ENCODE measurements around the gene BACH2.
"Not testable (repeated sequence)": the region's sequence is repeated elsewhere in the genome, so short reads cannot be mapped to it uniquely, and the experiment has no call there.

Gene BACH2

DNA sequence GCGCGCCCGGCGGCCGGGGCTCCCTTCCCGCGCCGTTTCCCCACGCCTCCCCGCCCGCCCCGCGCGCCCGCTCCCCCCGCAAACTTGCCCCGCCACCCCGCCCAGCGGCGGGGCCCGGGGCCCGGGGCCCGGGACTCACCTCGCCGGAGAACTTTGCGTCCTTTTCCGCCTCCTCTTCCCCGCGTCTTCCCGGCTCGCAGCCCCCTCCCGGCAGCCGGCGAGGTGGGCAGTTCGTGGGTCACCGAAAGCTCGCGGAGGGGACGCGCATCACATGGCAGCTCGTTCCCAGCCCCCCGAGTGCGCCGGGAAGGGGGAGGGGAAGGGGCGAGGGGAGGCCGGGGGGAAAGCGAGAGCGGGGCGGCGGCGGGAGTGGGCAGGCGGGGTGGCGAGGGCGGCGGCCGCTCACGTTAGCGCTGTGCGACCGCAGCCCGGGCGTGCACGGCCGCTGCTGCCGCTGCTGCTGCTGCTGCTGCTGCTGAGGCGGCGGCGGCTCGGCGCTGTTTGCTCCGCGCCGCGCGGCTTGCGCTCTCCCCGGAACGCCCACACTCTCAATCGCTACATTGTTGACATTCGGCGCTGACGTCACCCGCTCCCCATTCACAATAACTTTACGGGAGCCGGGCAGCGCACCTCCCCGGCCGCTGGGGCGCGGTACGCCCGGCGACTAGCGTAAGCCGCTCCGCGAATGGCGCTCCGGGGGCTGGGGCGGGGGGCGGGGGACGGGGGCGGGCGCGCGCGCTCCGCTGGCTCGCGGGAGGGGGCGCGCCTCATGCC lies at the start of gene BACH2:
TSS of gene BACH2 (minus strand) at position 503 of the 774 bp plus-strand sequence. CDS start 287,999 bp downstream, outside the sequence.
- DNase-seq (ENCODE audit: low spot score), result peak; percentile 40

DNA sequence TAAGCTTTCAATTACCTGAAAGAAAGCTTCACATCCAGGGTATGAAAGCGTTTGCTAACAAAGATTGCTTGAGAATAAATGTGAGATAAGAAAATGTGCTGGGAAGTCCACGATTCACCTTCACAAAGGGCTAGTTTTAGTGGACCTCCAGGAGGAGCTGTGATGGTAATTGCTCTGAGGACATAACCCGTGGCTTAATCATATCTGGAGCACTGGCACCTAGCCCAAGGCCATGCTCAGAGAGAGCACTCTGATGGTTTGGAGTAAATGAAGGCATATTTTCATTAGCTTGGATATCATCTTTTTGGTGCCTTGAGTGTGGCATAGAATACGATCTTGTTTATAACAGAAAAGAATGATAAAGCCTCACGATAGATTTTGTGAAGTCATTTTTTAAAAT lies 46.9 kb upstream of the BACH2 start:
- no peak for DNase-seq (ENCODE audit: low spot score)

DNA sequence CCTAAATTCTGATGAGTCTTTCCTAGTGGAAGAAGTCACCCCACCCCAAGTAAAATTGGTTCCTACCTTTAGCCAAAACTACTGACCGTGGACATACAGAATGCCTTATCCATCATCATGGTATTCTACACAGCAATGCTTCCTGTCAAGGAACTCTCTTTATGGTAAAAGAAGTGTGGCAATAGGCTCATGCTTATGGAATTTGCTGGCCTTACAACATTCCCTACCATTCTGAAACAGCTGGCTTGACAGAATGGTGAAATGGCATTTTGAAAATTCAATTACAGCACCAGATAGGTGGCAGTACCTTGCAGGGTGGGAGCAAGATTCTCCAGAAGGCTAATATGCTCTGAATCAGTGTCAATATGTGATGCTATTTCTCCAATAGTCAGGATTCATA lies 41.8 kb upstream of the BACH2 start:
- DNase-seq (ENCODE audit: low spot score), result no peak

DNA sequence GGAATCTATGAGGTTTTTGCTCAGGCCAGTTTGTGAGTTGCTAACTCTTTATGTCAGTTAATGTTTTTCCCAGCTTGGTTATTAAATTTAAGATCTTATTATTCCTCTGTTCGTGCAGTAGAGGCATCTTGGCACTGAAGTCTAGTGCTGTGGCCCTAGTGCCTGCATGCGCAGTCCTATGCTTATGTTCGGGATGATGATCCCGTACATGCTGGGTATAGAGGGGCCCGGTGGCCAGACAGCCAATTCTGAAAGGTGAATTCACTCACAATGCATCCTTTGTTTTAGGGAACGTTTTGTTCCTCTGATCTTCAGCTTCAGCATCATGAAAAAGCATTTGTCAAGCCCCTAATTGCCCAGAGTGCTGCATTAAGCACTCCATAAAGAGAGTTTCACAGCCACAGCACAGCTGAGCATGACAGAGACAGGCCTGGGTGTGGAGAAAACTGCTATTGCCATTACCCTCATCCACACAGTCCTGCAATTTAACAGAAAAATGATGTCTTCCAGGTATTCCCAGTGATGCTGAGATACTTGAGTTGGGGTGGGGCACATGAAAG lies 39.8 kb upstream of the BACH2 start:
- no peak for DNase-seq (ENCODE audit: low spot score)

DNA sequence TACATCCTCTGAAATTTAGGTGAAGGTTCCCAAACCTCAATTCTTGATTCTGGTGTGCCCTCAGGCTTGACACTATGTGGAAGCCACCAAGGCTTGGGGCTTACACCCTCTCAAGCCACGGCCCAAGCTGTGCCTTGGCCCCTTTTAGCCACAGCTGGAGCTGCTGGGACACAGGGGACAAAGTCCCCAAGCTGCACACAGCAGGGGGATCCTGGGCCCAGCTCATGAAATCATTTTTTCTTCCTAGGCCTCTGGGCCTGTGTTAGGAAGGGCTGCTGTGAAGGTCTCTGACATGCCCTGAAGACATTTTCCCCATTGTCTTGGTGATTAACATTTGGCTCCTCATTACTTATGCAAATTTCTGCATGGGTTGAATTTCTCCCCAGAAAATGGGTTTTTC lies 37.3 kb upstream of the BACH2 start:
- DNase-seq (ENCODE audit: low spot score), result no peak

DNA sequence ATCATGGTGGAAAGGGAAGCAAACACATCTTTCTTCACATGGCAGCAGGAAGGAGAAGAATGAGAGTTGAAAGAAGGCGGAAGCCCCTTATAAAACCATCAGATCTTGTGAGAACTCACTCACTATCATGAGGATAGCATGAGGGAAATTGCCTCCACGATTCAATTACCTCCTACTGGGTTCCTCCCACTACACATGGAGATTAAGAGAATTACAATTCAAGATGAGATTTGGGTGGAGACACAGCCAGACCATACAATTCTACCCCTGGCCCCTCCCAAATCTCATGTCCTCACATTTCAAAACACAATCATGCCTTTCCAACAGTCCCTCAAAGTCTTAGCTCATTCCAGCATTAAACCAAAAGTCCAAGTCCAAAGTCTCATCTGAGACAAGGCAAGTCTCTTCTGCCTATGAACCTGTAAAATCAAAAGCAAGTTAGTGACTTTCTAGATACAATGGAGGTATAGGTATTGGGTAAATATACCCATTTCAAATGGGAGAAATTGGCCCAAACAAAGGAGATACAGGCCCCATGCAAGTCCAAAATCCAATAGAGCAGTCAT lies 36.4 kb upstream of the BACH2 start:
- DNase-seq (ENCODE audit: low spot score), result not testable (repeated sequence)

DNA sequence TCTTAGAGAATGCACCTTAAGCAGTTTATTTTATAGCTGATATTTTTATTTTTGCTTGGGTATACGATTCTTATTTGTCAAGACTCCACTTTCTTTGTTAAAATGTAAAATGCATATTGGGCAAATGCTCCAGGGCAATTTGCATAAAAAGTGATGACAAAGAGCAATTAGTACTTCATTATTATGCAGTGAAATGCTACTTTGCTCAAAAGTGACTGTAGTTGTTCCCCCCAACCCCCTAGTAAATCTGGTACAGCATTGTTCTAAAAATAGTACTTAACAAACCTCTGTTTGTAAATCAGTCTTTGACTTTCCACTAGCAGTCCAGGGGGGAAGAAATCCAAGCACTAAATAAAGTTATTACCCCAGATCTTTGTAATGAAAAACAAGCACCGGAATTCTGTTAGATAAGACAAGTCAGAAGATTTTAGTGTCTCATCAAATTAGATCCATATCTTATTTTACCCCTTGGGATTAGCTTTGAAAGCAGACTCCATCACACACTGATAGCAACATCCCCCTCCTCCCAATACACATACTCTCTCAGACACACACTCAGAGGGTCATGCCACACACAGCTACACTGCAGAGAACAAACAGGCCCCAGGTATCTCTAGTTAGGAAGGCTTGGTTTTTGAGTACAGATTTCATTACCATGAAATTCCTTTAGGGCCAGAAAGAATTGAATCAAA lies 32.9 kb upstream of the BACH2 start:
- DNase-seq (ENCODE audit: low spot score), result no peak

DNA sequence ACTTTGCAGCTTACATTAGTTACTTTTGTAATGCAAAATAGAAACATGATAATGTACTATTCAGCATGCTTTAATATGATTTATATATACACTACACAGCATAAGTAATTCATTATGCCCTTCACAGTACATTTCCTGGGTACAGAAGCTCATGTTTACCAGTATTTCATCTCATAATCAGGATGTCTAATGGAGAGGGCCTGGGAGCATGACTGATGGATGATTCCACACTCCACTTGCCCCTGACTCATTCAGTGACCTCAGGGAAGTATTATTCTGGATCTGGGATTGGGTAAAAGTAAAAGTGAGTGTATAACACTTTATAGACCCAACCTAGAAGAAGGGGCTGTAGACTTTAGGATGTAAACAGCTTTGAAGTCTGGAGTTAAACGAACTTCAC lies 31.4 kb upstream of the BACH2 start:
- no peak for DNase-seq (ENCODE audit: low spot score)

DNA sequence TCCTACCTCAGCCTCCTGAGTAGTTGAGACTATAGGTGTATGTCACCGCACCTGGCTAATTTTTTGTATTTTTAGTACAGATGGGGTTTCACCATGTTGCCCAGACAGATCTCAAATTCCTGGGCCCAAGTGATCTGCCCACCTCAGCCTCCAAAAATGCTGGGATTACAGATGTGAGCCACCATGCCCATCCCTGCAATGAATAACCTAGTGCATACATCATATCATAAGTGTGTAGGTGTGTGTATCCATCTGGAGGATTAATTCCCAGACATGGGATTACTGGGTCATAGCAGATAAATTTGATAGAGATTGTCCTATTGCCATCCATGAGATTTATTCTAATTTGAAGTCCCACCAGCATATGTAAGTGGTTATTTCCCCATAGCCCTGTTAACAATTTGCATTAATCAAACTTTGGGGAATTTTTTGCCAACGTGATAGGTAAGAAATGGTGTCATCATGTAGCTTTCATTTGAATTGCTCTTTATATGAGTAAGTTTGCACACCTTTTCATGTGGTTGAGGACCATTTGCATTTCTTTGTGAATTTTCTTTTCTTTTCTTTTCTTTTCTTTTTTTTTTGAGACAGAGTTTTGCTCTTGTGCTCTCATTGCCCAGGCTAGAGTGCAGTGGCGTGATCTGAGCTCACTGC lies 29.9 kb upstream of the BACH2 start:
- DNase-seq (ENCODE audit: low spot score), result no peak

DNA sequence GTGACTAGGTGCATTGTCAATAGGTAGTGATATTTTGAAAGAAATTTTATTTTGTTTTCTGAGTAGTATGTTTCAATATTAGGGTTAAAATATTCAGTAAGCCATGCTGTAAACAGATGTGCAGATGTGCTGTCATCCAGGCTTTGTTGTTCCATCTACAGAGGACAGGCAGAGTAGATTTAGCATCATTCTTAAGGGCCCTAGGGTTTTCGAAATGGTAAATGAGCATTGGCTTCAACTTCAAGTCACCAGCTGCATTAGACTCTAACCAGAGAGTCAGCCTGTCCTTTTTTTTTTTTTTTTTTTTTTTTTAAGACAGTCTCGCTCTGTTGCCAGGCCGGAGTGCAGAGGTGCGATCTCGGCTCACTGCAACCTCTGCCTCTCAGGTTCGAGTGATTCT lies 27.1 kb upstream of the BACH2 start:
- DNase-seq (ENCODE audit: low spot score), result no peak

DNA sequence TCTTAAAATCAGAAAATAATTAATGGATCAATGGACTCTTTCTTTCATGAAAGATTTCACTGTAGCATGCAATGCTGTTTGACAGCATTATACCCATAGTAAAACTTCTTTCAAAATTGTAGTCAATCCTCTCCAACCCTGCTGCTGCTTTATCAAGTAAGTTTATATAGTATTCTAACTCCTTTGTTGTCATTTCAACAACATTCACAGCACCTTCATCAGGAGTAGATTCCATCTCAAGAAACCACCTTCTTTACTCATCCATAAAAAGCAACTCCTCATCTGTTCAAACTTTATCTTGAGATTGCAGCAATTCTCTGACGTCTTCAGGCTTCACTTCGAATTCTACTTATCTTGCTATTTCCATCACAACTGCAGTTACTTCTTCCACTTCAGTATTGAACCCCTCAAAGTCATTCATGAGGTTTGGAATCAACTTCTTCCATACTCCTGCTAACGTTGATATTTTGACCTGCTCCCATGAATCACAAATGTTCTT lies 26.4 kb upstream of the BACH2 start:
- no peak for DNase-seq (ENCODE audit: low spot score)

DNA sequence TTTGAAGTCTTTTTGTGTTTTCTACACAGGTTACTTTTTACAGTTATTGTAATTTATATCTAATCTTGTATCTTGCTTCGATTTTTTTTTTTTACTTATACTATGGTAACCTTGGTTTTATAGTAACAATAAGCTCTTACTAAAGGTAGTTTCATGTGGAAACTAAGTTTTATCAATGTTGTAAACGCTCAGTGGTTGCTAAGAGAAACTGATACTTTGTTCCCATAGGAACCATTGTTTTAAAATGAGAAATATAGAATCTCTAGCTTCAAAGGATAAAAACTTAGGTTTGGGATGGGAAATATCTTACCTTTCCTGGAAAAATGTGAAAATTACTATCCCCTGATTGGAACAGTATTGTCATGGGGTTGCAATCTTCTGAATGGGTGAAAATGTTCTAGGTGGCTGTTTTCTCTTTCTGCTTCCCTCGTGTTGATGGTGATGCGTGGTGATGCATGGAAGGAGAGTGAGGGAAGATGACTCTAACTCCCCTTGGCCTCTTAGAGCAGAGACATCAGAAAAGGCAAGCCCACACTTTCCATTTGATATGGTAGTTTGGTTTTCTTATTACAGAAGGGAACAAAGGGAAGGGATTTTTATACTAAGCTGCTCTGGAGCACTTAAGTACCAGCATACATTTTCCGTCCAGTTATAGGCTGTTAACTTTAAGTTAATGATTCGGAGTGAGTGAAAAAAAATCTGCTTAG lies 23.5 kb upstream of the BACH2 start:
- DNase-seq (ENCODE audit: low spot score), result no peak

DNA sequence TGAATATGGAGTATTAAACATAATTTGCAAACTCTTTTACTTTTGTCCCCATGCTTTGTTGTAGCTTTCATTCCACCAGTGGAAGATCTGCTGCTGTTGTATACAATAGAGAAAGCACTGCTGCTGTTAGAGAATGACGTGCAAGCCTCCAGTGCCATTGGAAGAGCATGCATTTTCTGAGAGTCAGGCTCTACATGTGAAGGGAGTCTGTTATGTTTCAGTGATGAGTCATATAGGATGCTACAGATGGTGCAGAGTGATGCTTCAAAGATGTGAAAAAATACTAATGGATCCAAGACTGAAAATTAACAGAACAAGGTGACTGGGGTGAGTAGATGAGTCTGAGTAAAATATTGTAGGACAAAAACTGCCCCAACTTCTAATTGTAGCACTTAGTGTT lies 22.4 kb upstream of the BACH2 start:
- DNase-seq (ENCODE audit: low spot score), result no peak

DNA sequence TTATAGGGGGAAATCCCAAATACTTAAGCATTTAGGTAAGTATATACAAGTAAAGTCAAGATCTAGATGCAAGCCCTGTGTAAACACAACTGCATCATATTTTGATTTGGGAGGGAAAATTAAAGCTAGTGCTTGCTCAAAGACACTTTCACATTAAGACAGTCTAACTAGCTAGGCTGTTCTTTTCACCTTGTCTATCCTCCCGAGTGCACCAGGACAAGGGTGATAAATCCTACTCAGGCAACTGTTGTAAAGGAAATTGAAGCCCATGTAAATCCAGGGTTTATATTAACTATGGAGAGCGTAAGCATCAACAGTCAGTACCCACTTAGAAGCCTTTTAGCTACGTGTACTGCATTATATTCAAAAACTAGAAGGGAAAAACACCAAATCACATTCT lies 19.3 kb upstream of the BACH2 start:
- DNase-seq (ENCODE audit: low spot score), result no peak

DNA sequence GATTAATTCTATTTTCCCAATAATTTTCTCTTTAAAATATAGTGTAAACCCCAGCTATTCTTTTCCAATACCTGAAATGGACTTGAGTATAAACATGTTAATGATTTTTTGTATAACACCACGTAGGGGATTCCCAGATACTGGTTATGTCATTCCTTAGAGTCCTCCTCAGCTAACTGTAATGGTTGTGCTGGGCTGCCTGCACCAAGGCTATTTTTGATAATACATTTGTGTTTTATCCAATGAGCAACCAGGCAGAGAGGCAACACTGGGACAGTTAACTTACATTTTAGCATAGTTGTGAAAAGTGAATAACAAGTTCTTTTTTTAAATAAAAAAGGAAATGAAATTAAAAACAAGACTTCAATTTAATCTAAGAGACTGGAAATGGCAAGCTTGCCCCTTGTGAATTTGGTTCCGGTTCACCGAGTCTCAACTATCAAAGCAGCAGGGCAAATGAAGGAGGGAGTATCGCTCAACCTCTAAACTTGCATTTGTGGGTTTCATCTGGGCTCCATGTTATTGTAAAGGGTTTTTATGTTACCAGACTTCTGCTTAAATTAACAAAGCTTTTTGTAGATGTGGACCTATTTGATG lies 18.8 kb upstream of the BACH2 start:
- DNase-seq (ENCODE audit: low spot score), result no peak

DNA sequence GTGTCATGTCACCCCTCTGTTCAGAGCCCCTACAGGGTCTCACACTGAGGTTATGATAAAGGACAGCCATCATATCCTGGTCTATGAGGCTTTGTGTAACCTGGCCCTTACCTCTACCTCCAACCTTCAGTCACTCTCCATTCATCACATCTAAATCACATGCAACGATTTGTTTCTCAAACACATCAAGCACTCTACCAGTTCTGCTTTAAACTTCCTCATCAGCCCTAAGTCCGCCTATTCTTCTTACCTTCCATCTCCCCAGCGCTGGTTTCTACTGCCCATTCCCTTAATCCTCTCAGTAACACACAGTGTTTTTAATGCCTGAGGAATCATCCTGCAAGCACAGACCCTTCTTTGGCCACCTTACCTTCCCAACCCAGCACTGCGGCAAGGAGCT lies 17.9 kb upstream of the BACH2 start:
- DNase-seq (ENCODE audit: low spot score), result no peak

DNA sequence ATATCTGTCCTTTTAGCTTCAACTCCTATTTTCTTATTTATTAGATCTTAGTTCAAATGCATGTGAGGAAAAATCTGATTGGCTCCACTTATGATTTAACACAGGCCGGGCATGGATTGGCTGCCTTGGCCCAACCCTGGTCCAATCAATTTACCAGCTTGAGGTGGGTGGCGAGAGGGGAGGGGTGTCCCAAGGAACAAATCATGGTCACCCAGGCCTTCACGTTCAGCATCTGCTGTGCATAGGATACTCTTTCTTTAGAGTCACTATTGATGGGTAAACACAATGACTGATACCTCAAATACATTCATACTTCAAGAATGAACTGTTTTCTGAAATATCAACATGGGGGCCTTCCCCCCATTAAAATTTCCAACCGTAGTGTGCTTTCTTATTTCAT lies 14.9 kb upstream of the BACH2 start:
- no peak for DNase-seq (ENCODE audit: low spot score)

DNA sequence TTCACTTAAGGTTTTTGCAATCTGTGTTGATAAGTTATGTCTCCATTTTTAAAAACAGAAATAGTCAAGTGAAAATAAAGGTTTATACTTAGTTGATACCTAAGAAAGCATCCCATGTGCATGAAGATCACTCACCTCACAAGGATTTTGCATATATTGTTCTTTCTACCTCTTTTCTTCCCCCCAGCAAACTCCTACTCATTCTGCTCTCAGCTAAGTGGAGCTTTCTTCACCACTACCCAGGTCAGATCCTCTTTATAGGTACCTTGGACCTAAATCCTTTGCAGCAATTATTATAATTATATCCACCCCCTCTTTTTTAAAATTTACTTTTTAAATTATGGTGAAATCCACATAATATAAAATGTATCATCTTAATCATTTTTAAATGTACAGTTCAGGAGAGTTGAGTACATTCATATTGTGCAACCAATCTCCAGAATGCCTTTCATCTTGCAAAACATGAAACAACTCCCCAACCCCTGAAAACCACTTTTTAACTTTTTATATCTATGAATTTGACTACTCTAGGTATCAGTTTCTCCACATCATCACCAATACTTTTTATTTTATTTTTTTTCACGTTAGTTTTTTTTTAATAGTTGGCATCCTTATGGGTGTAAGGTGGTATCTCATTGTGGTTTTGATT lies 9.3 kb upstream of the BACH2 start:
- no peak for DNase-seq (ENCODE audit: low spot score)

DNA sequence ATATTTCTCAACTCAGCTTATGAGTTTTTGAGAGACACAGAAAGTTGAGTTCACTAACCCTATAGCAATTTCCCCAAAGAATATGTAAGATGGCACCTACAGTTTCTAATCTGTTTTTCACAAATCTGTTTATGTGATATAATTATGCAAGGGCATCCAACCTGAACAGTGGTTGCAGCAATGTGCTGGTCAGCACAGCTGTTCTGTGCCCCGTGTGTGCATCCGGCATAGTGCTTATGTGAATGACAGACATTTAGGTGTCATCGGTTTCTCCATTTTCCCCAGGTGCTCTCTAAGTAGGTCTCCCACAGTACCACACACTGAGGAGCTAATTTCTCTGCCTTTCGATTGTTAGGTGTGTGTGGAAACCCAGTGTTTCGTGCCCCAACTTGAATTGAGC lies 7.7 kb upstream of the BACH2 start:
- DNase-seq (ENCODE audit: low spot score), result no peak

DNA sequence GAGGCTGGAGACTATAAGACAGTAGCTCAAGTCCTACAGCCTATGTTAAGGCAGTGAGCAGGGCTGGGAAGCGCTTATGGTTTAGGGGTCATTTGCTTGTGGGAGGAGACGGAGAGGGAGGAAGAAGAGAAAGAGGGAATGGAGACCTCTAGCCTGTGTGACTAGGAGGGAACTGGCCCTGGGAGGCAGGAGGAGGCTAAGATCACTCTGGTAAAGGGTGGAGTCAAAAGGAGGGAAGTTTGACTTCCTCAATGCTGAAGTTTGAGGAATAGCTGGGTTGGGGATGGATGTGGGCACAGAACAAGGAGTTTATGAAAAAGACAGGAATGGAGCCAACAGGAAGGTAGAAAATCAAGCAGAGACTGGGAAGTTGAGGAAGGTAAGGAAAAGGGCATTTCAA lies 6.4 kb upstream of the BACH2 start:
- DNase-seq (ENCODE audit: low spot score), result no peak

DNA sequence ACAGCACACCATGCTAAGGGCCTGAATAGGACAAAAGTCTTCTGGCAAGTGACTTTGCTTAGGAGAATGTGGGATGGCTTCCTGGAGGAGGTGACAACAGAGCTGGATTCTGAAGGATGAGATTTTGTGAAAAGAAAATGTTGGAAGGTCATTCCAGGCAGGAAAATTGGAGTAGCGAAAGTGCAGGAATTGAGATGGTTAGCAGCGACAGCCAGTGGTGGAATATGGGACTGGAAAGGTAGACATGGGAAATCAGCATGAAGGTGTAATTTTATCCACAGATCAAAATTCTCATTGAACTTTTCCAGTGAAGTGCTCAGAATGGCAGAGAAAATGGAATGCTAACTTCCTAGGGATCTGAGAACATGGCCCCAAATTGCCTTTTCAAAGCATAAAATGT lies 5.7 kb upstream of the BACH2 start:
- no peak for DNase-seq (ENCODE audit: low spot score)
